CD4-positive, alpha-beta T cell (primary cell): ENCODE results near the gene SS18L1. TPM values are rescaled to one million over a fixed set of nuclear protein-coding genes. Genes with fewer than 3 reads are reported as not detected.
A peak's percentile ranks its signal among the peaks of the same experiment; 100 is the strongest.

Source experiments
- ATAC-seq: fragments of 200-7000 bp; cut with Tn5 transposase; one replicate; pipeline ENCODE4 v1.10.0; 2022; ENCODE audit warnings: mild to moderate bottlenecking; ENCODE audit not compliant: poor library complexity
- CTCF ChIA-PET: fragments of 350-600 bp; sonication (Branson Sonifier 250); formaldehyde crosslinking; loops from one replicate; lab custom pipeline; 2021; ENCODE audit warnings: antibody characterized with exemption, inconsistent platforms; lab: Charles Lee
- POLR2A ChIA-PET: fragments of 350-600 bp; sonication (Branson Sonifier 250); formaldehyde crosslinking; loops from one replicate; lab custom pipeline; 2021; ENCODE audit warnings: antibody characterized with exemption, inconsistent platforms; lab: Charles Lee
- DNase-seq, 14 experiments: peaks; one replicate each; pipeline ENCODE4 v3.0.0-alpha.2; 2013 to 2020; ENCODE audit warnings: mixed read lengths in 2 of 14
- H3K27ac ChIP-seq, 2 donors: one replicate each; pipeline versions ENCODE4 v1.5.1 to v1.7.0; 2013; ENCODE audit warnings: low read length in 2 of 2, low read depth in 1 of 2, mild to moderate bottlenecking in 1 of 2
- H3K27me3 ChIP-seq, 2 experiments: 1 replicate in 1 of 2; 2 replicates in 1 of 2; pipeline versions ENCODE4 v1.6.1 to v1.7.0; 2013; ENCODE audit warnings: low read length in 2 of 2, control low read depth in 1 of 2, mild to moderate bottlenecking in 1 of 2, moderate library complexity in 1 of 2; ENCODE audit not compliant: insufficient read depth in 2 of 2, control insufficient read depth in 1 of 2
- H3K36me3 ChIP-seq: one replicate; pipeline ENCODE4 v1.6.1; 2013; ENCODE audit warnings: low read length, control low read depth; ENCODE audit not compliant: insufficient read depth
- H3K4me1 ChIP-seq: one replicate; pipeline ENCODE4 v1.6.1; 2013; ENCODE audit warnings: low read length, control low read depth; ENCODE audit not compliant: insufficient read depth
- H3K4me3 ChIP-seq: one replicate; pipeline ENCODE4 v1.5.1; 2013; ENCODE audit warnings: mild to moderate bottlenecking, low read length, moderate library complexity
- H3K9me3 ChIP-seq, 2 experiments: 1 replicate in 1 of 2; 2 replicates in 1 of 2; pipeline versions ENCODE4 v1.6.1 to v1.7.0; 2013; ENCODE audit warnings: low read length in 2 of 2, mild to moderate bottlenecking in 2 of 2, control low read depth in 1 of 2, moderate library complexity in 1 of 2; ENCODE audit not compliant: control insufficient read depth in 1 of 2, insufficient read depth in 1 of 2
- H3K27ac Mint-ChIP-seq: one replicate; pipeline ENCODE4 v1.8.0; 2020; ENCODE audit warnings: mixed read lengths
- H3K27me3 Mint-ChIP-seq: one replicate; pipeline ENCODE4 v1.8.0; 2021; ENCODE audit warnings: mixed read lengths
- H3K36me3 Mint-ChIP-seq: one replicate; pipeline ENCODE4 v1.8.0; 2021; ENCODE audit warnings: low read depth, mixed read lengths
- H3K4me1 Mint-ChIP-seq: one replicate; pipeline ENCODE4 v1.8.0; 2021; ENCODE audit warnings: low read depth, mixed read lengths
- H3K4me3 Mint-ChIP-seq: one replicate; pipeline ENCODE4 v1.8.0; 2020; ENCODE audit warnings: mild to moderate bottlenecking, mixed read lengths
- H3K9me3 Mint-ChIP-seq: one replicate; pipeline ENCODE4 v1.8.0; 2020; ENCODE audit warnings: mixed read lengths
- CTCF ChIP-seq: fragments of 200-600 bp; IDR thresholded peaks from one replicate; pipeline ENCODE4 v1.8.0; 2022; ENCODE audit warnings: antibody characterized with exemption, mild to moderate bottlenecking
- intact Hi-C, 2 experiments: fragments of 100-400 bp; cut with DNase I in 1 of 2; cut with micrococcal nuclease in 1 of 2; formaldehyde crosslinking; loops; one replicate each; pipeline versions ENCODE4 v1.15.1 to v1.9.0; 2023 to 2025; cut with DNase I, micrococcal nuclease
- total RNA-seq, 174 experiments: library from RNA in 2 of 174; stranded (reverse) in 2 of 174; gene quantifications; one replicate each; pipeline ENCODE4 v1.2.3 and lab custom pipeline; 2021 to 2026

SS18L1 gene
- total RNA-seq, 2 experiments from 2014 or later: 12.8 to 13.4 TPM

- CTCF ChIA-PET: no interaction called here
- H3K9me3 Mint-ChIP-seq: no peaks in the 10 kb centered on the region
- no peaks in the 10 kb centered on the region for H3K27me3 Mint-ChIP-seq
- intact Hi-C loops: loop anchor here (1.0 to 5.0 kb wide), 10 partner anchors 38 to 1035 kb away; partner anchors contain the start of genes ADRM1 (in 1 of the 2), LSM14B (in 1 of the 2), OSBPL2 (in 1 of the 2) and PSMA7 (in 1 of the 2)
- no peaks in the 10 kb centered on the region for H3K9me3 ChIP-seq
- H3K4me1 ChIP-seq: peaks cover 22% of the 10 kb centered on the region
- DNase-seq: no peak
- H3K27ac Mint-ChIP-seq: peak overlapping the region; percentile 97
- H3K4me3 Mint-ChIP-seq: peak overlapping the region; percentile 98
- H3K27ac ChIP-seq: no peak overlapping the region
- TF ChIP-seq CTCF: no peak
- ATAC-seq: no peak
- peaks cover 39% of the 10 kb centered on the region for H3K4me1 Mint-ChIP-seq
- POLR2A ChIA-PET: interaction anchor here (0.5 to 2.4 kb wide), 2 partner anchors 16 to 116 kb away, joined by 4 to 8 read pairs; partner anchors contain the start of gene TAF4
- H3K4me3 ChIP-seq: no peak overlapping the region
- H3K36me3 Mint-ChIP-seq: peaks cover 17% of the 10 kb centered on the region
- peaks cover under 1% of the 10 kb centered on the region for H3K36me3 ChIP-seq
- no peaks in the 10 kb centered on the region for H3K27me3 ChIP-seq
Observed at GRCh38 chr20:62181808-62182207, 38.2 kb downstream of the SS18L1 start.

- Mint-ChIP-seq H3K36me3 (peaks cover 22% of the 10 kb centered on the region), H3K9me3 (no peaks in the 10 kb centered on the region), H3K27ac (peak within 1 kb of the TSS; percentile 97), H3K27me3 (no peaks in the 10 kb centered on the region), H3K4me1 (peaks cover 48% of the 10 kb centered on the region), H3K4me3 (peak within 1 kb of the TSS; percentile 98)
- DNase-seq: peak; percentile 85 to 98 (median 92)
- no peaks in the 10 kb centered on the region for H3K9me3 ChIP-seq
- no peaks in the 10 kb centered on the region for H3K36me3 ChIP-seq
- TF ChIP-seq CTCF: no peak
- H3K4me3 ChIP-seq: peak within 1 kb of the TSS; percentile 78
- peak within 1 kb of the TSS; percentile 78 to 83 for H3K27ac ChIP-seq
- no peaks in the 10 kb centered on the region for H3K27me3 ChIP-seq
- peak; percentile 94 for ATAC-seq
- POLR2A ChIA-PET: interaction anchor here (0.6 to 2.4 kb wide), 5 partner anchors 10 to 117 kb away, joined by 3 to 8 read pairs (median 5); partner anchors contain the start of genes OSBPL2, PSMA7 and TAF4
- H3K4me1 ChIP-seq: peaks cover 22% of the 10 kb centered on the region
- intact Hi-C loops: loop anchor here (1.0 to 5.0 kb wide), 9 partner anchors 38 to 1035 kb away; partner anchors contain the start of genes ADRM1 (in 1 of the 2), LSM14B (in 1 of the 2), OSBPL2 (in 1 of the 2) and PSMA7 (in 1 of the 2)
- CTCF ChIA-PET: no interaction called here
Observed at GRCh38 chr20:62182469-62183425, 39.2 kb downstream of the SS18L1 start, which contains the start of gene MTG2. Gene MTG2, plus strand, starts transcription at chr20:62183028. Its CDS starts 10,393 bp downstream, at chr20:62193421.

- no peaks in the 10 kb centered on the region for H3K27me3 Mint-ChIP-seq
- intact Hi-C loops: loop anchor here (2.0 to 5.0 kb wide), 7 partner anchors 41 to 1034 kb away; partner anchors contain the start of genes ADRM1 (in 1 of the 2), OSBPL2 (in 1 of the 2), PSMA7 (in 1 of the 2) and SS18L1 (in 1 of the 2)
- Histone ChIP-seq H3K27me3 (no peaks in the 10 kb centered on the region), H3K4me1 (peaks cover 22% of the 10 kb centered on the region), H3K4me3 (peak overlapping the region; percentile 78), H3K27ac (peak overlapping the region; percentile 69 to 83), H3K9me3 (no peaks in the 10 kb centered on the region), H3K36me3 (no peaks in the 10 kb centered on the region)
- peaks cover 49% of the 10 kb centered on the region for H3K4me1 Mint-ChIP-seq
- peak overlapping the region; percentile 97 for H3K27ac Mint-ChIP-seq
- CTCF ChIA-PET: no interaction called here
- no peak for ATAC-seq
- peaks cover 22% of the 10 kb centered on the region for H3K36me3 Mint-ChIP-seq
- no peak for TF ChIP-seq CTCF
- peak in 1 of 14 experiments; percentile 14 for DNase-seq
- no peaks in the 10 kb centered on the region for H3K9me3 Mint-ChIP-seq
- POLR2A ChIA-PET: interaction anchor here (1.3 to 2.4 kb wide), 3 partner anchors 42 to 118 kb away, joined by 5 to 8 read pairs (median 7); partner anchors contain the start of genes OSBPL2 and TAF4
- peak overlapping the region; percentile 98 for H3K4me3 Mint-ChIP-seq
Observed at GRCh38 chr20:62183426-62184142, 40.0 kb downstream of the SS18L1 start.
